ENCODE results near the gene LGALS4.

DNA sequence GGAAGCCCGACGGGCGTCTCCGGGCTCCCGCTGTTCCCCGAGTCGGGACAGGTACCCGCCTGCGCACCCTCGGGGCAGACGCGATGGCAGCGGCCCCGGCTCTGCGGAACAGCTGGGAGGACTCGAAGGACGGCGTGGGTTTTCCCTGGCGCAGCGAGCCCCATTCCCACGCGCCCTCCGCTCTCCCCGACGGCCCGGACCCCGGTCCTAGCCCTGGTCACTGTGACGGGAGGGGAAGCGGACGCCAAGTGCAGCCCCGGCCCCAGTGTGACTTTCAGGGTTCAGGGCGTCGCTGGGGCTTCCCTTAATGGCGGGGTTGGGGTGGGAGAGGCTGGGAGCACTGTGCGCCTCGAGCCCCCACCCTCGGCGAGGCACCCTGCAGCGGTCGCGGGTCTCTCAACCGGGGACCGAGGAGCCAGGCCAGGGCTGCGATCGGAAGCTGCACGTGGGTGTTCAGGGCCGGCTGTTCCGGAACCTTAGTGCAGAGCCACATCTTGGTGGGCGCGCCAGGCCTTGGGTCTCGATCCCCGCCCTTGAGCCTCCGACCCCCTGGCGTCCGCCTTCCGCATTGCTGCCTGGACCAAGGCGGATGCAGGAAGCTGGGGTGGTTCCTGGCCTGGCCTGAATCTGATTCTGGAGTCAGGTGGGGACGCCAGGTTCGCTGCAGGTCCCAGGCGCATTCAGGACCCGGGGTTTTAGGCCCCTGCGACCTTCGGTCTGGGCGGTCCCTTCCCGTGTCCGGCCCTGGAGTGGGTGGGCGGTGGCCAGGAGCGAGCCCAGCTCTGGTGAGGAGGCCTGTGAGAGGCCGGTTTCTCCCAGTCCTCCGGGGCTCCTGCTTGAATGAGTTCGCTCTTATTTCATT is 20.3 kb downstream of the LGALS4 start:
- TF ChIP-seq POLR2A (IDR thresholded peaks at IDR 0.05) = no peak
- TF ChIP-seq, protein P1, sequence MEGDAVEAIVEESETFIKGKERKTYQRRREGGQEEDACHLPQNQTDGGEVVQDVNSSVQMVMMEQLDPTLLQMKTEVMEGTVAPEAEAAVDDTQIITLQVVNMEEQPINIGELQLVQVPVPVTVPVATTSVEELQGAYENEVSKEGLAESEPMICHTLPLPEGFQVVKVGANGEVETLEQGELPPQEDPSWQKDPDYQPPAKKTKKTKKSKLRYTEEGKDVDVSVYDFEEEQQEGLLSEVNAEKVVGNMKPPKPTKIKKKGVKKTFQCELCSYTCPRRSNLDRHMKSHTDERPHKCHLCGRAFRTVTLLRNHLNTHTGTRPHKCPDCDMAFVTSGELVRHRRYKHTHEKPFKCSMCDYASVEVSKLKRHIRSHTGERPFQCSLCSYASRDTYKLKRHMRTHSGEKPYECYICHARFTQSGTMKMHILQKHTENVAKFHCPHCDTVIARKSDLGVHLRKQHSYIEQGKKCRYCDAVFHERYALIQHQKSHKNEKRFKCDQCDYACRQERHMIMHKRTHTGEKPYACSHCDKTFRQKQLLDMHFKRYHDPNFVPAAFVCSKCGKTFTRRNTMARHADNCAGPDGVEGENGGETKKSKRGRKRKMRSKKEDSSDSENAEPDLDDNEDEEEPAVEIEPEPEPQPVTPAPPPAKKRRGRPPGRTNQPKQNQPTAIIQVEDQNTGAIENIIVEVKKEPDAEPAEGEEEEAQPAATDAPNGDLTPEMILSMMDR (IDR thresholded peaks at IDR 0.05) = no peak

All from ovary (tissue), 3 donors.